Gastrocnemius medialis (tissue), 4 donors: ENCODE measurements around the gene CRB2. TPM values are rescaled to one million over a fixed set of nuclear protein-coding genes. Genes with fewer than 3 reads are reported as not detected.

Experiments used
- ATAC-seq, 2 donors: fragments of 150-250 bp; one replicate each; pipeline ENCODE4 v1.9.1; 2016
- DNase-seq, 2 donors: peaks; one replicate each; pipeline ENCODE4 v3.0.0-alpha.2; 2019
- H3K27ac ChIP-seq, 4 donors: fragments of 200-600 bp; sonication (generic); 1 replicate in 1 of 4; 2 replicates in 3 of 4; pipeline ENCODE4 v1.5.1; 2016 to 2018; ENCODE audit warnings: mild to moderate bottlenecking in 2 of 4, moderate library complexity in 1 of 4
- H3K27me3 ChIP-seq, 3 donors: fragments of 200-600 bp; sonication (generic) in 2 of 3; 1 replicate in 1 of 3; 2 replicates in 2 of 3; pipeline versions ENCODE4 v1.5.1 to v1.6.0; 2016 to 2019; ENCODE audit warnings: mild to moderate bottlenecking in 1 of 3, moderate library complexity in 1 of 3
- H3K36me3 ChIP-seq, 2 donors: fragments of 200-600 bp; sonication (generic) in 1 of 2; one replicate each; pipeline ENCODE4 v1.5.1; 2017 to 2018
- H3K4me1 ChIP-seq, 2 donors: fragments of 200-600 bp; sonication (generic) in 1 of 2; one replicate each; pipeline ENCODE4 v1.5.1; 2016 to 2017; ENCODE audit warnings: mild to moderate bottlenecking in 2 of 2
- H3K4me3 ChIP-seq, 4 donors: fragments of 200-600 bp; sonication (generic) in 3 of 4; 1 replicate in 1 of 4; 2 replicates in 3 of 4; pipeline ENCODE4 v1.5.1; 2016 to 2019; ENCODE audit warnings: mild to moderate bottlenecking in 2 of 4
- H3K9me3 ChIP-seq, 3 donors: fragments of 200-600 bp; sonication (generic) in 2 of 3; 1 replicate in 1 of 3; 2 replicates in 2 of 3; pipeline ENCODE4 v1.5.1; 2016 to 2019
- POLR2A ChIP-seq, 2 donors: fragments of 450-650 bp; IDR thresholded peaks; one replicate each; pipeline ENCODE4 v1.6.1; 2017; ENCODE audit warnings: antibody characterized with exemption in 2 of 2, mild to moderate bottlenecking in 2 of 2, moderate library complexity in 2 of 2
- in situ Hi-C, 4 donors: fragments of 200-750 bp; cut with MboI; loops; one replicate each; pipeline versions ENCODE4 v1.15.0 to v1.8.0; 2017; ENCODE audit warnings: low sequenced_read_pairs in 4 of 4
- intact Hi-C: fragments of 100-400 bp; cut with DNase I; formaldehyde crosslinking; loops from one replicate; pipeline ENCODE4 v1.15.1; 2023; ENCODE audit warnings: low total_unique reads
- total RNA-seq, 4 donors: library from RNA; depleted of rRNA; stranded (reverse); fragments of >200 nt; gene quantifications; one replicate each; pipeline versions ENCODE4 v1.1.0 to v1.2.3, GENCODE V29; 2016
- TF ChIP-seq, protein P1 (sequence below), 5 experiments: fragments of 450-650 bp in 3 of 5; fragments of 200-600 bp in 2 of 5; sonication (generic) in 2 of 5; IDR thresholded peaks in 4 of 5; conservative IDR thresholded peaks in 1 of 5; 1 replicate in 4 of 5; 2 replicates in 1 of 5; pipeline ENCODE4 v1.5.1; 2016 to 2019; ENCODE audit warnings: antibody characterized with exemption in 5 of 5, mild to moderate bottlenecking in 3 of 5, moderate library complexity in 3 of 5

Gene CRB2
- total RNA-seq, 4 donors from 2014 or later = not detected

DNA sequence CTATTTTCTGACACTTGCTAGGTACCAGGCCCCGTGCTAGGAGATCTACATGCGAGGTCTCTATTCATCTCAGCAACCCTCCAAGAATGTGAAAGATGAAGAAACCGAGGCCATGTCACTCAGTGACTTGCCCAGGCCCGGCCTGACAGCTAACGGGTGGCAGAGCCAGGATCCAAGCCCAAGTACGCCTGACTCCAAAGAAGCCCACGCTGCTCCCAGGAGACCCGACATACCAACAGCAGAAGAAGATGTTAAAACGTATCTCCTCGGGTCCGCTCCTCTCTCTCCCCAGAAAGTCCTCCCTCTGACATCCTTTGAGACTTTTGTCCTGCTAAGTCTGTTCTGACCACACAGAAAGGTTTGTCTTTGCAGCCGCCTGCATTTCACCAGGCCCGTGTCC, 65.2 kb downstream of the CRB2 start:
- ATAC-seq (no peak), DNase-seq (no peak)
- TF ChIP-seq, protein P1, sequence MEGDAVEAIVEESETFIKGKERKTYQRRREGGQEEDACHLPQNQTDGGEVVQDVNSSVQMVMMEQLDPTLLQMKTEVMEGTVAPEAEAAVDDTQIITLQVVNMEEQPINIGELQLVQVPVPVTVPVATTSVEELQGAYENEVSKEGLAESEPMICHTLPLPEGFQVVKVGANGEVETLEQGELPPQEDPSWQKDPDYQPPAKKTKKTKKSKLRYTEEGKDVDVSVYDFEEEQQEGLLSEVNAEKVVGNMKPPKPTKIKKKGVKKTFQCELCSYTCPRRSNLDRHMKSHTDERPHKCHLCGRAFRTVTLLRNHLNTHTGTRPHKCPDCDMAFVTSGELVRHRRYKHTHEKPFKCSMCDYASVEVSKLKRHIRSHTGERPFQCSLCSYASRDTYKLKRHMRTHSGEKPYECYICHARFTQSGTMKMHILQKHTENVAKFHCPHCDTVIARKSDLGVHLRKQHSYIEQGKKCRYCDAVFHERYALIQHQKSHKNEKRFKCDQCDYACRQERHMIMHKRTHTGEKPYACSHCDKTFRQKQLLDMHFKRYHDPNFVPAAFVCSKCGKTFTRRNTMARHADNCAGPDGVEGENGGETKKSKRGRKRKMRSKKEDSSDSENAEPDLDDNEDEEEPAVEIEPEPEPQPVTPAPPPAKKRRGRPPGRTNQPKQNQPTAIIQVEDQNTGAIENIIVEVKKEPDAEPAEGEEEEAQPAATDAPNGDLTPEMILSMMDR (IDR thresholded peaks at IDR 0.05 in 4 of 5, conservative IDR thresholded peaks at IDR 0.05 in 1 of 5) = no peak
- no peak for TF ChIP-seq POLR2A (IDR thresholded peaks at IDR 0.05)
- no peaks in the 10 kb centered on the region for H3K27me3 ChIP-seq
- H3K36me3 ChIP-seq = peaks cover 0 to 8% of the 10 kb centered on the region in 2 donors
- no peak overlapping the region for H3K27ac ChIP-seq
- in situ Hi-C loops = no loop called here
- no peak overlapping the region for H3K4me3 ChIP-seq
- H3K4me1 ChIP-seq = no peaks in the 10 kb centered on the region
- intact Hi-C loops = no loop called here
- no peaks in the 10 kb centered on the region for H3K9me3 ChIP-seq

DNA sequence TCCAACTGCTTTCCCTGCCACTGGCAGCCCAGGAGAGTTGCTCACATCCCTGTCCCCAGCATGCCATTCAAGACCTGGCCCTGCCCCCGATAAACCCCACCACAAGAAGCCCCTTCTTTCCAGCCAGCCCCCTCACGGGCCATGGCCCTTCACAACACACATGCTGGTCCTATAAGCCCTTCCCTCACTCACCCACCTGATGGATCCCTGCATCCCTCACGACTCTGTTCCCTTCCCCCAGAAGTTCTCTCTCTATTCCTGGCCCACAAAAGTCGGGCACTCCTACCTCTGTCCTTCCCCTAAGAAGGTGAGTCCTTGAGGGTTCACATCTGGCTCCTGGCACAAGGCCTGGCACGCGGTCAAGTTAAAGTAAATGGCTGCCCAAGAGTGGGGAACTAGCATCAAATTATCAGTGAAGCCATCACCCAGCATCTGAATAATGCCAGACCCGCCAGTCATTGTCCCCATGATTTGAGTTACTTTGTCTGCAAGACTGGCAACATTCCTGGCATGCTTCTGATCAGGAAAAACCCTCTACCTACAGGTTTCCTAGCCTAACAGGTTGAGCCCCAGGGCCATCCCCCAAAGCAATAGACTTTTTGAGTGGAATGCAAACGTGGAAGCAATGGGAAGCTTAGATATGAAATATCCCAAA, 65.9 kb downstream of the CRB2 start:
- H3K36me3 ChIP-seq = peaks cover 0 to 8% of the 10 kb centered on the region in 2 donors
- H3K4me3 ChIP-seq = no peak overlapping the region
- DNase-seq (no peak), ATAC-seq (no peak)
- H3K4me1 ChIP-seq = no peaks in the 10 kb centered on the region
- intact Hi-C loops (no loop called here), in situ Hi-C loops (no loop called here)
- H3K27me3 ChIP-seq = no peaks in the 10 kb centered on the region
- TF ChIP-seq, protein P1 (IDR thresholded peaks at IDR 0.05 in 4 of 5, conservative IDR thresholded peaks at IDR 0.05 in 1 of 5) = no peak
- TF ChIP-seq POLR2A (IDR thresholded peaks at IDR 0.05) = no peak
- no peak overlapping the region for H3K27ac ChIP-seq
- no peaks in the 10 kb centered on the region for H3K9me3 ChIP-seq

DNA sequence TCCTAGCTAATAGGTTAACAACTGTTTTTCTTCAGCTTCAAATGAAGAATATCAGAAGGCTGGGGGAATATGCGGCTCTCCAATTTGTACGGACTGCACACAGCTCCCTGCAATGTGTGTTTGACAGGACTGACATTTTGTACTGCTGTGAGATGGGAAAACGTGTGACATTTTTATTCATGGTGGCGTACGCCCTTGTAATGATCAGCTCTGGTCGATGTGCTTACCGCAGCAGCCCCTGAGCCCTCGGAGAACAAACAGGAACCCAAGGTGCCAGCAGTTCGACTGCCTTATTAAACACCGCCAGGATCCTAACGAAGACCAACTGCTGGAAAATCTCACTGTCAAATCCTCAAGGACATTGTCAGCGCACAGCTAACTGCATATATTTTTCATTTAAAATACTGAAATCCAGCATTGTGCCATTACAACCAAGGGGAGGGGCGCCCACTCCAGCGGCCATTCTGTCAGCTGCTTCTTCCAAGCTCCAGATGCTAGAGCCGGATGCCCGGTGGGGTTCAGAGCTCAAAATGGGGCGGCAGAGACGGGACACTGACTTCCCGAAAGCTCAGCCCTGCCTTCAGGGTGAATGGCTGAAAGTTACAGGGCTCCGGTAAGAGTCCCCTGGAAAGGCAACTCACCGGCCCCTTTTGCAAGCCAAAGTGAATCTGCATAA, 66.8 kb downstream of the CRB2 start:
- no peak for TF ChIP-seq POLR2A (IDR thresholded peaks at IDR 0.05)
- TF ChIP-seq, protein P1 (IDR thresholded peaks at IDR 0.05 in 4 of 5, conservative IDR thresholded peaks at IDR 0.05 in 1 of 5) = no peak

DNA sequence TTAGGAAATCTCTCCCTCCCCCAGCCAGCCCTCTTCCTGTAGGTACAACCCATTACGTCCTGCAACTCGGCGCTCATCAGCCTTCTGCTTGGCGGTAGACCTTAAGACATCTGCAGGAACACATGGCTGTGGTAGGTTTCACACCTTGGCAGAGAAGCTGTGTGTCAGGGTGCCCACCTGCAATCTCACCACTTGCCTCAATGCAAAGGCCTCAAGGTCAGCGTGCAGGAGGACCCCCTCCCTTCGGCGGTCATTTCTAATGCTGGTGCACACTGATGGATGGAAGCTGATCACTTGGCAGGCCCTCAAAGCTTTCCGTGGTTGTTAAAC, 67.3 kb downstream of the CRB2 start:
- H3K36me3 ChIP-seq = peaks cover 0 to 8% of the 10 kb centered on the region in 2 donors

More for the DNA sequence above, 66.8 kb downstream of the CRB2 start:
- no peak for DNase-seq
- Histone ChIP-seq H3K4me3 (no peak overlapping the region), H3K9me3 (no peaks in the 10 kb centered on the region), H3K27ac (no peak overlapping the region), H3K27me3 (no peaks in the 10 kb centered on the region), H3K36me3 (peaks cover 0 to 8% of the 10 kb centered on the region in 2 donors), H3K4me1 (no peaks in the 10 kb centered on the region)
- in situ Hi-C loops = no loop called here
- intact Hi-C loops = no loop called here
- ATAC-seq = no peak

More for the DNA sequence above, 67.3 kb downstream of the CRB2 start:
- Histone ChIP-seq H3K4me1 (no peaks in the 10 kb centered on the region), H3K4me3 (no peak overlapping the region), H3K9me3 (no peaks in the 10 kb centered on the region), H3K27me3 (no peaks in the 10 kb centered on the region), H3K27ac (no peak overlapping the region)
- TF ChIP-seq, protein P1 (IDR thresholded peaks at IDR 0.05 in 4 of 5, conservative IDR thresholded peaks at IDR 0.05 in 1 of 5) = no peak
- TF ChIP-seq POLR2A (IDR thresholded peaks at IDR 0.05) = no peak
- ATAC-seq = no peak
- no peak for DNase-seq
- in situ Hi-C loops = no loop called here
- intact Hi-C loops = no loop called here
